NCI-H146 (cell line): ENCODE measurements around the gene CDC25C.
A peak's percentile ranks its signal among the peaks of the same experiment; 100 is the strongest.

Source experiments
- DNase-seq: peaks from one replicate; lab custom pipeline; 2025; lab: John Stamatoyannopoulos, UW

CDC25C gene

GRCh38 chr5:138331449-138332368 is at the start of gene CDC25C:
TSS of gene CDC25C (minus strand) at chr5:138331804. CDS start at chr5:138331180, 624 bp downstream.
- DNase-seq: peak; percentile 98

GRCh38 chr5:138372653-138373052 is 41.0 kb upstream of the CDC25C start:
- DNase-seq: no peak

GRCh38 chr5:138372225-138372624 is 40.6 kb upstream of the CDC25C start:
- DNase-seq: no peak

- DNase-seq: no peak
These were observed 39.9 kb upstream of the CDC25C start for GRCh38 chr5:138371454-138371853.

- no peak for DNase-seq
These were observed 38.9 kb upstream of the CDC25C start for GRCh38 chr5:138370537-138370936.

GRCh38 chr5:138369706-138370105 is 38.1 kb upstream of the CDC25C start:
- DNase-seq: no peak

GRCh38 chr5:138369261-138369660 is 37.7 kb upstream of the CDC25C start:
- DNase-seq: no peak

- no peak for DNase-seq
These were observed 35.2 kb upstream of the CDC25C start for GRCh38 chr5:138366632-138367382.

GRCh38 chr5:138364576-138364975 is 33.0 kb upstream of the CDC25C start:
- no peak for DNase-seq

- DNase-seq: no peak
These were observed 29.4 kb upstream of the CDC25C start for GRCh38 chr5:138360941-138361452.

- DNase-seq: no peak
These were observed 28.0 kb upstream of the CDC25C start for GRCh38 chr5:138359621-138360020.

- no peak for DNase-seq
These were observed 23.3 kb upstream of the CDC25C start for GRCh38 chr5:138354926-138355378.

- no peak for DNase-seq
These were observed 22.8 kb upstream of the CDC25C start for GRCh38 chr5:138354387-138354786.

- DNase-seq: no peak
These were observed 22.0 kb upstream of the CDC25C start for GRCh38 chr5:138353560-138354080.

GRCh38 chr5:138352722-138353559 is 21.3 kb upstream of the CDC25C start:
- DNase-seq: peak; percentile 65

- DNase-seq: peak; percentile 63
These were observed 20.6 kb upstream of the CDC25C start, which contains the start of gene KDM3B for GRCh38 chr5:138352071-138352721. TSS of gene KDM3B (plus strand) at chr5:138352685. CDS start at chr5:138352796, 111 bp downstream.

GRCh38 chr5:138351517-138351916 is 19.9 kb upstream of the CDC25C start:
- DNase-seq: no peak

- DNase-seq: no peak
These were observed 19.5 kb upstream of the CDC25C start for GRCh38 chr5:138351056-138351455.

GRCh38 chr5:138350563-138350890 is 18.9 kb upstream of the CDC25C start:
- DNase-seq: no peak

GRCh38 chr5:138349852-138350562 is 18.4 kb upstream of the CDC25C start:
- DNase-seq: no peak
